Panc1 (cell line): ENCODE measurements around the gene PRKAG3.

ENCODE experiments used
- CTCF ChIP-seq: fragments of 450-650 bp; IDR thresholded peaks from 2 replicates; pipeline ENCODE4 v1.5.1; 2017; ENCODE audit warnings: mild to moderate bottlenecking
- POLR2AphosphoS5 ChIP-seq: IDR thresholded peaks from 2 replicates; pipeline ENCODE4 v1.6.1; 2012; ENCODE audit warnings: mild to moderate bottlenecking, low read depth, low read length, moderate library complexity
- REST ChIP-seq, 2 experiments: IDR thresholded peaks; 2 replicates each; pipeline ENCODE4 v1.6.1; 2011 to 2012; ENCODE audit warnings: low read depth in 2 of 2, control low read depth in 1 of 2, low read length in 1 of 2, mild to moderate bottlenecking in 1 of 2, moderate library complexity in 1 of 2; ENCODE audit not compliant: insufficient read depth in 1 of 2
- SIN3A ChIP-seq: IDR thresholded peaks from 2 replicates; pipeline ENCODE4 v1.6.1; 2012; ENCODE audit warnings: low read depth, mild to moderate bottlenecking, low read length, moderate library complexity, borderline replicate concordance; ENCODE audit not compliant: insufficient read depth
- TCF7L2 ChIP-seq: IDR thresholded peaks from 2 replicates; pipeline ENCODE4 v1.6.1; 2011; ENCODE audit warnings: mild to moderate bottlenecking, low read depth, low read length, inconsistent platforms

DNA sequence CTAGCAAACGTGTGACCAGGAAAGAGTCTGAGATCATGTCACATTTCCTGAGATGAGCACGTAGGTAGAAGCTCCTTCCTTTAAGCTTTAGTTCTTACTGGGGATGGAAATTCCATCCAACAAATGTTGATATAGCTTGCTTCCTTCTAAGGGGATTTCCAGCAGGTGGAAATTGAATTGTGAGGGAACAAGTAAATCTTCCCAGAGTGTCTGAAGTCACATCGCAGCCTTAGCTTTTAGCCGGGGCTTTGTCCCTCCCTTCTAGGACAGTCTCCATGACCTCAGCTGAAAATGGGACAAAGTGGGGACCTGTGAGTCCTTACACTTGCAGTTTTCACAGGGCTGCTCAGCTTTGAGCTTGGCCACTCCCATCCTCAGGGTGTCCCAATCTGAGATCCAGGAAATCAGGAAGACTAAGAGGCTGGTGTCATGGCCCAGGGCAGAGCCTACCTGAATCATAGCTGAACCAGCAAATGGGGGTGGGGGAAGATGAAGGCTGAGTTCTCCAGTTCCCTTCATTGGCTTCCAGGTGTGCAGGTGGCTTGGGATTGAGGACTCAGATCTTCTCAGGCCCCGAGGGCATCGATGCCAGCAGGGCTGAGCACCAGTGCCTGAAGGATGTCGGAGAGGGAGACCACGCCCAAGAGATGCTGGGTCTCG lies 8.3 kb downstream of the PRKAG3 start:
- no peak for TF ChIP-seq CTCF
- no peak for TF ChIP-seq POLR2AphosphoS5
- TF ChIP-seq TCF7L2, result no peak
- TF ChIP-seq REST (IDR thresholded peaks at IDR 0.05; ENCODE audit: insufficient read depth in 1 of 2, low read depth in 2 of 2, low read length in 1 of 2), result no peak
- TF ChIP-seq SIN3A, result no peak
